GM19035 (cell line): Measurements from ENCODE around the gene GLT1D1.

Experiments used
- ATAC-seq: cut with Tn5 transposase; IDR thresholded peaks from one replicate; pipeline ENCODE4 v1.9.1; 2021; ENCODE audit not compliant: unreplicated experiment

The GLT1D1 gene

DNA sequence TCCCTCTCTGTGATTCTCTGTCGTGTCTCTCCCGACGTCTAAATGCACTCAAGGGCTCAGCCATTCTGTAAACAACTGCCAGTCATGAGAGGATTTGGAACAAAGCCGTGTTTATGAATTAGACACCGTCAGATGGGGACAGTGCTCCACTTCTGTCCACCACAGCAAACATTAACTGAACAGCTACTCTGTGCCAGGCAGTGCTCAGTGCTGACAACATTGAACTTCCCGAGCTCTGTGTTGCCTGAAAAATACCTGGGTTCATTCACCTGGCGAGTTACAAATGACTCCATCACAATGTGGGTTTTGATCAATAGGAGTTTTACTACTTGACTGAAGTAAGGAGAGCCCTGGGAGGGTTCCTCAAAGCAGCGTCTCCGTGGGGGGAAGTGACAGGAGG is 139.3 kb downstream of the GLT1D1 start:
- no peak for ATAC-seq

DNA sequence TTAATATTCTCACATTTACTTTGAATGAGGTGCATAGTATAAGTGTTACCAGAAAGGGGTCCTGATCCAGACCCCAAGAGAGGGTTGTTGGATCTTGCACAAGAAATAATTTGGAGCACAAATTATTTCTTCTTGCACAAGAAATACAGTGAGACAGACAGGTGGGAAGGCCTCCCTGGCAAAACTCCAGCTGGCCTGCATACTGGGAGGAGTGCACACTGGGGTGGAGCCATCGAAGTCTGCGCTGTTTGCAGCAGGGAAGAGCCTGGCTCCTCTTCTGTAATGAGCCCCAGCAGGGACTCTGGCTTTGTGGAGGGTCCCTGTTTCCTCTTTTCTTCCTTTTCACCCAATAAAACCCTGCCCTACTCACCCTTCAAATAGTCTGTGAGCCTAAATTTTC is 141.6 kb downstream of the GLT1D1 start:
- ATAC-seq, result no peak

DNA sequence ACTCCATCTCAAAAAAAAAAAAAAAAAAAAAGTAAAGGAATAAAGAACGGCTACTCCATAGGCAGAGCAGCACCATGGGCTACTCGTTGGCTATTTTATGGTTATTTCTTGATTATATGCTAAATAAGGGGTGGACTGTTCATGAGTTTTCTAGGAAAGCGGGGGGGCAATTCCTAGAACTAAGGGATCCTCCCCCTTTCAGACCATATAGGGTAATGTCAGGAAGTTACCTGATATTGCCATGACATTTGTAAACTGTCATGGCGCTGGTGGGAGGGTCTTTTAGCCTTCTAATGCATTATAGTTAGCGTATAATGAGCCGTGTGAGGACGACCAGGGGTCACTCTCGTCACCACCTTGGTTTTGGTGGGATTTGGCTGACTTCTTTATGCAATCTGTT is 142.3 kb downstream of the GLT1D1 start:
- no peak for ATAC-seq

DNA sequence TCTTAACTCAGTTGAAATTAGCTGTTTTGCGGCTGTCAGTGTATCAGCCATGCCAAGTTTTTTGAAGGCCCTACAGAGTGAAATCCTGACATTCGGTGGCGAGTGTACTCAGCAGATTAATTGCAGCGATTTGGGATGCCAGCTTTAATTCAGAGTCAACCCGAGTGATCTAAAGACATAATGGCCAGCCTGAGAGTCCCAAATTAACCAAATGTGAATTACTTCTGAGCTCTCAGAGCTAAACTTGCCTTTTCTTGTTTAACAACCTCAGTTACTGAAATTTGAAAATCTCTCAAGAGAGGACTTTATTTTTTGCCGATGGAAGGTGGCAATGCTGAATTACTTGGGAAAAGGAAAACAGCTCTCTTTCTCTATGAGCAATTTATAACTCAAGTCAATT is 148.5 kb downstream of the GLT1D1 start:
- no peak for ATAC-seq

DNA sequence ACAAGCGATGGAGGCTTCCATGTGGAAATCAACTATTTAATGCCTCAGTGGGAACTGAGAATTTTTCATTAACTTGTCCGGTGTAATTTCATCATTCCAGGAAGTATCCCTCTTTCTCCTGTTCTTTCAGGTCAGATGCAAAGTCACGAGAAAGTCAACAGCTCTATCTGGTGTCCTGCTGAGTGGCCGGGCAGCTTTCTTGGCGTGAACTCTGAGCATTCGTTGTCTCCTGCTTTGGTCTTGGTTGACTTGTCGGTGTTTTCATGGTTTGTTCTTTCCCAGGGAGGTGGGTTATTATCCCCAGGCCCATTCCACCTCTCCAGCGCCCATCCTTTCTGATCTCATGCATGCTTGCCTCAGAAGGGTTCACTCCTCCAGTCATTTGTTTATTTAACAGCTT is 149.1 kb downstream of the GLT1D1 start:
- no peak for ATAC-seq

DNA sequence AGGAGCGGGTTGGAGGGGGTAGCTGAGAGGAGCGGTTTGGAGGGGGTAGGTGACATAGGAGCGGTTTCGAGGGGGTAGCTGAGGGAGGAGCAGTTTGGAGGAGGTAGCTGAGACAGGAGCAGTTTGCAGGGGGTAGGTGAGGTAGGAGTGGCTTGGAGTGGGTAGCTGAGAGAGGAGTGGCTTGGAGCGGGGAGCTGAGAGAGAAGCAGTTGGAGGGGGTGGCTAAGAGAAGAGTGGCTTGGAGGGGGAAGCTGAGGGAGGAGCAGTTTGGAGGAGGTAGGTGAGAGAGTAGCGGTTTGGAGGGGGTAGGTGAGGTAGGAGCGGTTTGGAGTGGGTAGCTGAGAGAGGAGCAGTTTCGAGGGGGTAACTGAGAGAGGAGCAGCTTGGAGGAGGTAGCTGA is 152.1 kb downstream of the GLT1D1 start:
- no peak for ATAC-seq

DNA sequence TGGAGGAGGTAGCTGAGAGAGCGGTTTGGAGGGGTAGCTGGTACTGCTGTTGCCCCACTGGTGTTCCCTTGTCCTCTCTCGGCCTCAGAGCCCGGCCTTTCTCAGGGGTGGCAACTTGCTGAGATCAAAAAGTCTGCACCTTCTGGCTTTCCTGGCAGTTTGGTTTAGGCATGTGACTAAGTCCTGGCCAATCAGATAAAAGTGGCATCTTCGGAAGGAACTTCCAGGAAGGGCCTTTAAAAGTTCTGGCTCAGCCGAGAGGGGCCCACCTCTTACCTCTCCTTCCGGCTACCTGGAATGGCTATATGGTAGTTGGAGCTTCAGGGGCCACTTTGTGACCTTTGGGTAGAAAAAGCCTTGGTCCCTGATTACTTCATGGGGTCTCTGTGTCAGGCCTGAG is 152.6 kb downstream of the GLT1D1 start:
- no peak for ATAC-seq

DNA sequence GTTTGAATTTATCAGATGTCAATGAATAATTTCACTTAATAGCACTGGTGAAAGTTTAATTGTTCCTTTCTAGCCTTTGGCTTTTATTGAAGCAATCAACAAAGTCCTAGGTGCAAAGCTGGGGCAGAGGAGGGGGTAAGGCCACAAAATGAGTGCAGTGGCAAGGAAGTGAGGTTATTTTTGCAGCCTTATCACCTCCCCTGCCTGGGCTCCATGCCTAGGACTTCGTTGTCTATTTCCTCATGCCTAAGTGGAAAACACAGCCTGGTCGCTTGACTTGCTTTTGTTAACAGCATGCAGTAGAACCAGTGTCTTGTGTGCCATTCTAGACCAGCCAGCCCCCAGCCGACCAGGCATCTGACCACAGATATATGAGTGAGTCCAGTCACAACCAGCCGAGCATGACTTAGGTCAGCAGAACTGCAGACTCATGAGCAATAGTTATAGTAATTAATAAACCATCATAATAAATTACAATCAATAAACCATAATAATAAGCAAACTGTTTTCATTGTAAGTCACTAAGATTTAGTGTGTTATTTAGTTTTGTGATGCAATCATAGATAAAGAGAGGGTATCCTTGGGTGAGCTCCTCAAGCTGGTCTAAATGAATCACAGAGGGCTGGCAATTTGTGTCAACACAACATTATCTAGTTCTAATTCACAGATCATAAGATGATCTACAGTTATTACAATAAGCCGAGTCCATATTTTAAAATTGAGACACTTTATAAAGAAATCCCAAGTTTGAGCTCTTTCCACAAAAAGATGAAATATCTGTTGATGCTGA is 156.8 kb downstream of the GLT1D1 start:
- ATAC-seq, result no peak

DNA sequence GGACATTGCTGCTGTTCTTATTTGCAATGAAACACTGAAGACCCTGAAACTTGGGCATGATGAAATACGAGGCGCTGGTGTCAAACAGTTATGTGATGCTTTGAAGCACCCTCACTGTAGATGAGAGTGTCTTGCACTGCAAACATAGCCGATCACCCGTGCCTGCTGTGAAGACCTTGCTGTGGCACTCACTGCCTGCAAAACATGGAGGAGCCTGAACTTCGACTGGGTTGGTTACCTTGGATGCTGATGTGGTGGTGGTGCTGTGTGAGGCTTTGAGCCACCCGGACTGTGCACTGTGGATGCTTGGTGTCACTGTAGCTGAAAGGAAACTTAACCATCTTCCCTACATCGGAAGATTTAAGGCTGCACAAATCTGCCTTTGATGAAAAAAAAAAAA is 162.9 kb downstream of the GLT1D1 start:
- no peak for ATAC-seq

DNA sequence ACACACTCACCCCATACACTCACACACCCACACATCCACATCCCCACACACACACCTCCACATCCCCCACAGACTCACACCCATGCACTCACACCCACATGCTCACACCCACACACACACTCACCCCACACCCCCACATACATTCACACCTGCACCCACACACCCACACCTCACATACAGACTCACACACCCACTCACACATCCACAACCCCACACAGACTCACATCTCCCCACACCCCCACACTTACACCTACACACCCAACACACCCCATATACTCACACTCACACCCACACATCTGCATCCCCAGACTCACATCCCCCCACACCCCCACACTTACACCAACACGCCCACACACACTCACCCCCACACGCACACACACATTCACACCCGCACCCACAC is 171.8 kb downstream of the GLT1D1 start:
- no peak for ATAC-seq

DNA sequence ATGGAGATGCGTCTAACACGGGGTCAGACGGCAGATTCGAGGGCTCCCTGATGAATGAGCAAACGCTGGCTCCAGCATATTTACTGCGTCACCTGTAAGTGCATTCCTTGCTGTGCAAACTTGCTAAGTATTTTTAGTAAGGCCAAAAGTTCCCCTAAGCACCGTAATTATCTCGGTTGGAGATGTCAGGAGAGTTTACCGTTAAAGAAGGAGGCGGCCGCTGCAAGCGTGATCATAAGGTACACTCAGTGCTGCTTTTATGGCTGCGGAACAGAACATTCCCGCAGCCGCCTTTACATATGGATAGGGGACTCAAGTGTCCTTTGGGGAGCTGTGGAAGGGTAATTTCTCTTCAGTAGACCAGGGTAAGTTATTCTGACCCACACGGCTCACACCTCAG is 175.6 kb downstream of the GLT1D1 start:
- no peak for ATAC-seq
